ENCODE data around the gene PAX7. TPM values are rescaled to one million over a fixed set of nuclear protein-coding genes. Genes with fewer than 3 reads are reported as not detected.

PAX7 gene
- total and polyA plus RNA-seq, 8 donors, result not detected

GRCh38 chr1:18629659-18630510, 761 bp upstream of the PAX7 start:
- H3K27me3 ChIP-seq, result peaks cover 43 to 100% (median 80%) of the 10 kb centered on the region in 3 donors
- WGBS, 5 donors, result 9 to 14% (median 13%) methylated on average over 31 to 39 of the region's 39 CpGs
- H3K27ac ChIP-seq, result no peak overlapping the region
- no peaks in the 10 kb centered on the region for H3K36me3 ChIP-seq
- TF ChIP-seq POLR2AphosphoS5 (IDR thresholded peaks at IDR 0.05) (no peak), POLR2A (IDR thresholded peaks at IDR 0.05) (no peak), EP300 (IDR thresholded peaks at IDR 0.05) (no peak)
- TF ChIP-seq, protein P1, sequence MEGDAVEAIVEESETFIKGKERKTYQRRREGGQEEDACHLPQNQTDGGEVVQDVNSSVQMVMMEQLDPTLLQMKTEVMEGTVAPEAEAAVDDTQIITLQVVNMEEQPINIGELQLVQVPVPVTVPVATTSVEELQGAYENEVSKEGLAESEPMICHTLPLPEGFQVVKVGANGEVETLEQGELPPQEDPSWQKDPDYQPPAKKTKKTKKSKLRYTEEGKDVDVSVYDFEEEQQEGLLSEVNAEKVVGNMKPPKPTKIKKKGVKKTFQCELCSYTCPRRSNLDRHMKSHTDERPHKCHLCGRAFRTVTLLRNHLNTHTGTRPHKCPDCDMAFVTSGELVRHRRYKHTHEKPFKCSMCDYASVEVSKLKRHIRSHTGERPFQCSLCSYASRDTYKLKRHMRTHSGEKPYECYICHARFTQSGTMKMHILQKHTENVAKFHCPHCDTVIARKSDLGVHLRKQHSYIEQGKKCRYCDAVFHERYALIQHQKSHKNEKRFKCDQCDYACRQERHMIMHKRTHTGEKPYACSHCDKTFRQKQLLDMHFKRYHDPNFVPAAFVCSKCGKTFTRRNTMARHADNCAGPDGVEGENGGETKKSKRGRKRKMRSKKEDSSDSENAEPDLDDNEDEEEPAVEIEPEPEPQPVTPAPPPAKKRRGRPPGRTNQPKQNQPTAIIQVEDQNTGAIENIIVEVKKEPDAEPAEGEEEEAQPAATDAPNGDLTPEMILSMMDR (IDR thresholded peaks at IDR 0.05), result no peak
- H3K4me3 ChIP-seq, result no peak overlapping the region
- no peaks in the 10 kb centered on the region for H3K9me3 ChIP-seq
- no peak for DNase-seq
- intact Hi-C loops (cut with DNase I; ENCODE audit: low total_unique reads), result loop anchor here (10.0 kb wide), 1 partner anchor 1255 kb away; the partner anchor contains the start of gene PADI6
- peaks cover 0 to 30% (median 15%) of the 10 kb centered on the region in 4 donors for H3K4me1 ChIP-seq

GRCh38 chr1:18631496-18632217, 1.0 kb downstream of the PAX7 start:
- peaks cover 56 to 100% (median 83%) of the 10 kb centered on the region in 3 donors for H3K27me3 ChIP-seq
- no peak for DNase-seq
- H3K27ac ChIP-seq, result no peak overlapping the region
- H3K4me1 ChIP-seq, result peaks cover 0 to 39% (median 17%) of the 10 kb centered on the region in 4 donors
- no peak for TF ChIP-seq POLR2A (IDR thresholded peaks at IDR 0.05)
- TF ChIP-seq EP300 (IDR thresholded peaks at IDR 0.05), result no peak
- TF ChIP-seq, protein P1 (IDR thresholded peaks at IDR 0.05), result no peak
- TF ChIP-seq POLR2AphosphoS5 (IDR thresholded peaks at IDR 0.05), result no peak
- H3K36me3 ChIP-seq, result no peaks in the 10 kb centered on the region
- intact Hi-C loops (cut with DNase I; ENCODE audit: low total_unique reads), result loop anchor here (10.0 kb wide), 1 partner anchor 1257 kb away; the partner anchor contains the start of gene PADI6
- 3 to 7% (median 5%) methylated on average over 35 to 53 of the region's 53 CpGs for WGBS, 5 donors
- H3K9me3 ChIP-seq, result no peaks in the 10 kb centered on the region
- H3K4me3 ChIP-seq, result peak overlapping the region in 1 of 4 donors; percentile 11

GRCh38 chr1:18632218-18632588, 1.6 kb downstream of the PAX7 start:
- Histone ChIP-seq H3K36me3 (no peaks in the 10 kb centered on the region), H3K4me3 (no peak overlapping the region), H3K4me1 (peaks cover 0 to 43% (median 19%) of the 10 kb centered on the region in 4 donors), H3K9me3 (no peaks in the 10 kb centered on the region), H3K27me3 (peaks cover 59 to 100% (median 88%) of the 10 kb centered on the region in 3 donors), H3K27ac (no peak overlapping the region)
- intact Hi-C loops (cut with DNase I; ENCODE audit: low total_unique reads), result loop anchor here (10.0 kb wide), 1 partner anchor 1257 kb away; the partner anchor contains the start of gene PADI6
- 4 to 12% (median 7%) methylated on average over 23 of the region's 23 CpGs for WGBS, 5 donors
- TF ChIP-seq, protein P1 (IDR thresholded peaks at IDR 0.05), result no peak
- no peak for TF ChIP-seq POLR2A (IDR thresholded peaks at IDR 0.05)
- TF ChIP-seq EP300 (IDR thresholded peaks at IDR 0.05), result no peak
- TF ChIP-seq POLR2AphosphoS5 (IDR thresholded peaks at IDR 0.05), result no peak
- DNase-seq, result no peak

DNA sequence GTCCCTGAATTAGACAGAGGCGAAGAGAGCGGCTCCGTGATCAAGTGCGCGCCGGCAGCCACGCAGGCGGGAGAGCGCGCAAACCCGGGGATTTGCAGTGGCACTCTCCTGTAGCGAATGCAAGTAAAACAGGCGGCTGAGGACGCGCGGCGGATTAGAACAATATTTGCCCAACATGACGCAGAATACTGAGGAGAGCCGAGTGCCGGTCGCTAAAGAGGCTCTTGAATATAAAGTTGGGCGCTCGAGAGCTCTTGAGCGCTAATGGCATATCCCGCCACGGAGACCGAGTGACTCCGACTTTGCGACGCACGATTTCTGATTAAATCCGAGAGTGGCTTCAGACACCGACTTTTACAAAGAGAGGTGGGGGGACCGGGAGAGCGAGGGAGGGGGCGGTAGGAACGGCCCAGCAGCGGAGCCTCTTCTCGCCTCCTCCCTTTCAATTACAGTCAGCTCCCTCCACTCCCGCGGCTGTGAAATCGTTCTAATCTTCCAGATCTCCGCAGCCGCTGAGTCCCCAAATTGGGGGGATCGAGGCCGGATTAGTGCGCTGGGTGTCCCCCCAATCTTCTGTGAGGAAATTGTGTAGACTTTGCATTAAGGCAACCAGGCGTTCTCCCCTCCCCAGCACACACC, 2.3 kb downstream of the PAX7 start:
- Histone ChIP-seq H3K36me3 (no peaks in the 10 kb centered on the region), H3K27ac (no peak overlapping the region), H3K9me3 (no peaks in the 10 kb centered on the region), H3K27me3 (peaks cover 62 to 100% (median 95%) of the 10 kb centered on the region in 3 donors), H3K4me1 (peaks cover 0 to 43% (median 19%) of the 10 kb centered on the region in 4 donors), H3K4me3 (no peak overlapping the region)
- WGBS, 5 donors, result 5 to 9% (median 7%) methylated on average over 41 to 48 of the region's 48 CpGs
- intact Hi-C loops (cut with DNase I; ENCODE audit: low total_unique reads), result loop anchor here (10.0 kb wide), 1 partner anchor 1258 kb away; the partner anchor contains the start of gene PADI6
- TF ChIP-seq POLR2AphosphoS5 (IDR thresholded peaks at IDR 0.05) (no peak), EP300 (IDR thresholded peaks at IDR 0.05) (no peak), POLR2A (IDR thresholded peaks at IDR 0.05) (no peak)
- TF ChIP-seq, protein P1 (IDR thresholded peaks at IDR 0.05), result no peak
- peak in 1 of 2 donors; percentile 26 for DNase-seq
